Neuron (in vitro differentiated cells): ENCODE data around the gene ARID3C.

ENCODE experiments used
- H2AFZ ChIP-seq: one replicate; pipeline ENCODE4 v1.6.1; 2013; ENCODE audit warnings: low read depth, mild to moderate bottlenecking, inconsistent platforms, low read length, moderate library complexity
- H3K27me3 ChIP-seq: one replicate; pipeline ENCODE4 v1.6.1; 2013; ENCODE audit warnings: low read length; ENCODE audit not compliant: insufficient read depth
- H3K36me3 ChIP-seq: one replicate; pipeline ENCODE4 v1.6.1; 2013; ENCODE audit warnings: low read length; ENCODE audit not compliant: insufficient read depth
- H3K4me1 ChIP-seq: one replicate; pipeline ENCODE4 v1.6.1; 2013; ENCODE audit warnings: low read length; ENCODE audit not compliant: insufficient read depth
- H3K4me3 ChIP-seq: 2 replicates; pipeline ENCODE4 v1.5.1; 2013; ENCODE audit warnings: mild to moderate bottlenecking, low read length, moderate library complexity
- H3K9me3 ChIP-seq: one replicate; pipeline ENCODE4 v1.6.1; 2013; ENCODE audit warnings: low read length

The ARID3C gene

GRCh38 chr9:34579104-34579807 is 49.6 kb downstream of the ARID3C start:
- Histone ChIP-seq H3K4me1 (peaks cover 85% of the 10 kb centered on the region), H3K36me3 (peaks cover 12% of the 10 kb centered on the region), H3K27me3 (no peaks in the 10 kb centered on the region), H3K4me3 (peak overlapping the region; percentile 41), H2AFZ (no peak overlapping the region), H3K9me3 (no peaks in the 10 kb centered on the region)

- peaks cover 81% of the 10 kb centered on the region for H3K4me1 ChIP-seq
- peak overlapping the region; percentile 41 for H3K4me3 ChIP-seq
Observed at GRCh38 chr9:34578241-34579103, 50.4 kb downstream of the ARID3C start.

GRCh38 chr9:34577400-34578240 is 51.2 kb downstream of the ARID3C start:
- Histone ChIP-seq H3K9me3 (no peaks in the 10 kb centered on the region), H3K4me1 (peaks cover 74% of the 10 kb centered on the region), H2AFZ (no peak overlapping the region), H3K27me3 (no peaks in the 10 kb centered on the region), H3K36me3 (peaks cover 20% of the 10 kb centered on the region), H3K4me3 (peak overlapping the region; percentile 41)

More at GRCh38 chr9:34578241-34579103, 50.4 kb downstream of the ARID3C start:
- H3K9me3 ChIP-seq, result no peaks in the 10 kb centered on the region
- no peak overlapping the region for H2AFZ ChIP-seq
- H3K36me3 ChIP-seq, result peaks cover 15% of the 10 kb centered on the region
- no peaks in the 10 kb centered on the region for H3K27me3 ChIP-seq

DNA sequence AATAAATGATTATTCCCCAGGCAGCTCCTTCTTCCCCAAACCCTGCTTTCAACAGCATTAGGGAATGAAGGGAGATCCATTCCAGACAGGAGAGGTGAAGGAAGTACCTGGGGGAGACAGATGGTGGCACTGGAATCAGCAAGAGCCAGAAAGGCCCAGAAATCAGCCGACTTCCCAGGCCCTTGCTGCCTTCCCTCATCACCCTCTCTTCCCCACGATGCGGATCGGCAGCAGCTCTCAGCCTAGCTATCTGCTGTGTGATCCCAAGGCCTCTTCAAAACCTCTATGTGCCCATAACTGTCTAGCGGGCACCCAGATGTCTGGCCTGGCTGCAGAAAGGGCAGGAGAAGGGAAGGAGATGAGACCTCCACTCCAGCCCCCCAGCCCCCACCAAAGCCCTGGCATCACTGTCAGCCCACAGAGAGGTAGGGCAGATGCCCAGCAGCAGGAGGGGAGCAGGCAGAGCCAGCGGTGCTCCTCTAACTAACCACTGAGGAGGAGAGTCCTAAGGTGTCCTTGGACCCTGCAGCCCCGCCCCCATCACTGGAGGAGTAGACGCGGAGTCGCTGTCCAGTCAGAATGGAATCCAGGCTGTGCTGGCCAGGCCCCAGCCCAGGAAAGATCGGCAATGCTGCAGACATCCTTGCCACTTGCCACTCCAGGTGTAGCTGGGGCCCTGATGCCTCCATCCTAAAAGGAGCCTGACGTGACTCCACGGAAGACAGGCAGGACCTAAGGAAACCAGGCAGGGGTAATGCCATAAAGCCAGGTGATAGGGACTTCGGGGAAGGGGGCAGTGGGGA is 52.1 kb downstream of the ARID3C start:
- Histone ChIP-seq H2AFZ (no peak overlapping the region), H3K4me3 (peak overlapping the region; percentile 26), H3K4me1 (peaks cover 69% of the 10 kb centered on the region), H3K9me3 (no peaks in the 10 kb centered on the region), H3K36me3 (peaks cover 20% of the 10 kb centered on the region), H3K27me3 (no peaks in the 10 kb centered on the region)

DNA sequence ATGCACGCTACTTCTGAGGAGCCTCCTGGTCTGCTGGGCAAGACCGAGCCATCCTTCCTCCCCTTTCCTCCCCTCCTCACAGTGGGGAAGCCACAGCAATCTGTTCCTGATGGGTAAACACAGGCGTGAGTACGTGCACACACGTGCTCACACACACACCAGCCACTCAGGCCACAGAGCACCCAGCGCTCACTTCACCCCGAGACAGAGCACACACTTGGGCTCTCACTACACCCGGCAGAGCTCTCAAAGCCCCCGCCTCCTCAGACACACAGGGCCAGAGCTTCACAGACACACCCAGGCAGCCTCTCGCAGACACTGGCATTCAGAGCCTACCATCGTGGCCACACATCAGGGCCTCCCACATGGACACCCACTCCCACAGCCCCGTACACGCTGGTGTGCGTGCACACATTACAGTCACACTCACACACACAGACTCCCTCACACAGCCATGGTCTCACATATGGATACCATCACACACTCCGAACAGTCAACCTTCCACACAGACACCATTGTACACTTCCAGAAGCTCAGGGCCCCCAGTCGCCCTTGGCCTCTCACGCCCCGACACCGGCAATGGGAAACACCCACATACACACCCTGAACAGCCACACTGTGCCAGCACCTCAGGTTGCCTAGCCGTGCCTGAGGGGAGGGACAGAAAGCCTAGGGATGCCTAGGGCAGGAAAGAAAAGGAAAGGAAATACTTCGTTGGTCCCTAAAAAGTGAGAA is 52.8 kb downstream of the ARID3C start:
- Histone ChIP-seq H2AFZ (no peak overlapping the region), H3K9me3 (no peaks in the 10 kb centered on the region), H3K4me3 (no peak overlapping the region), H3K27me3 (no peaks in the 10 kb centered on the region), H3K36me3 (peaks cover 20% of the 10 kb centered on the region), H3K4me1 (peaks cover 63% of the 10 kb centered on the region)

DNA sequence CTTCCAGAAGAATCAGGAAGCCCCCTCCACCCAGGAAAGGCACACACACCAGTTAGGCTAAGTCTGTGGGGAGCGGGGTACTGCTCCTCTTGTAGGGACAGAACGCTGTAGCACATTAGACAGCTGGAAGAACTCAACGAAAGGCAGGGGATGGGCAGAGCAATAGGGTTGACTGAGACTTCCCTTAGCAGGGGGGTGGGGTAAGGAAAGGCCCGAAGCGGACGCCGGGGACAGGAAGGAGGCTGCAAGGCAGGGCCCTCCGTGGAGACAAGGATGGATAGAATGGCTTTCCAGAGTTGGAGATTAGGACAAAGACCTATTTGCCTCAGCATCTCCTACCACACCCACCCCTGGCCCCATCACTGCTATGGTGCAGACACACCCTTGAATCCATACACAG is 53.6 kb downstream of the ARID3C start:
- Histone ChIP-seq H3K9me3 (no peaks in the 10 kb centered on the region), H3K27me3 (no peaks in the 10 kb centered on the region), H3K4me3 (no peak overlapping the region), H2AFZ (no peak overlapping the region), H3K4me1 (peaks cover 55% of the 10 kb centered on the region), H3K36me3 (peaks cover 20% of the 10 kb centered on the region)

DNA sequence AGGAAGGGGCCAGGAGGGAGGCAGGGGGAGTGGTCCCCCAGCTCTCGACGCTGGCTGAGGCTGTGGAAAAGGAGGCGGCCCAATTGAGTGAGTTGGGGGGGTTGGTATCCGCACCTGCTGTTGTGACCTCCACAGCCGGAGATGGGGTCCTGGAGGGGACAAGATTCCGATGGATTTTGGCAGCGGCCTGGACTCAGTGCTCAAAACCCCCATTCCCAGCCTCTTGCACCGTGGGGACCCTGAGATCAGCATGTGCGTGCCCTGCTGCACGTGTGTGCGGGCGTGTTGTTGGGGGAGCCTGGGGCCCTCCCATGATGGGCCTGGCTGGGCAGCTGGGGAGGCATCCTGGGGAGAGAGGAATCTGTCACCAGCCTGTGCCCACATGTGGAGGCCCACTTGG is 54.3 kb downstream of the ARID3C start:
- H2AFZ ChIP-seq, result no peak overlapping the region
- H3K36me3 ChIP-seq, result peaks cover 23% of the 10 kb centered on the region
- H3K27me3 ChIP-seq, result no peaks in the 10 kb centered on the region
- H3K4me3 ChIP-seq, result no peak overlapping the region
- H3K9me3 ChIP-seq, result no peaks in the 10 kb centered on the region
- H3K4me1 ChIP-seq, result peaks cover 53% of the 10 kb centered on the region

GRCh38 chr9:34573599-34574325 is 55.1 kb downstream of the ARID3C start:
- Histone ChIP-seq H2AFZ (no peak overlapping the region), H3K9me3 (no peaks in the 10 kb centered on the region), H3K27me3 (no peaks in the 10 kb centered on the region), H3K4me1 (peaks cover 46% of the 10 kb centered on the region), H3K36me3 (peaks cover 23% of the 10 kb centered on the region), H3K4me3 (no peak overlapping the region)

- no peaks in the 10 kb centered on the region for H3K9me3 ChIP-seq
- H3K36me3 ChIP-seq, result peaks cover 34% of the 10 kb centered on the region
- H3K4me1 ChIP-seq, result peaks cover 40% of the 10 kb centered on the region
- no peak overlapping the region for H2AFZ ChIP-seq
- no peaks in the 10 kb centered on the region for H3K27me3 ChIP-seq
- H3K4me3 ChIP-seq, result no peak overlapping the region
Observed at GRCh38 chr9:34572628-34573027, 56.2 kb downstream of the ARID3C start.

GRCh38 chr9:34572092-34572491 is 56.8 kb downstream of the ARID3C start:
- Histone ChIP-seq H3K4me1 (peaks cover 39% of the 10 kb centered on the region), H3K4me3 (no peak overlapping the region), H2AFZ (no peak overlapping the region), H3K36me3 (peaks cover 39% of the 10 kb centered on the region), H3K27me3 (no peaks in the 10 kb centered on the region), H3K9me3 (no peaks in the 10 kb centered on the region)

GRCh38 chr9:34571481-34571810 is 57.4 kb downstream of the ARID3C start:
- Histone ChIP-seq H3K4me1 (peaks cover 33% of the 10 kb centered on the region), H3K27me3 (no peaks in the 10 kb centered on the region), H2AFZ (no peak overlapping the region), H3K9me3 (no peaks in the 10 kb centered on the region), H3K36me3 (peaks cover 41% of the 10 kb centered on the region), H3K4me3 (no peak overlapping the region)
